Skeletal muscle tissue (tissue), 4 donors: ENCODE measurements around the gene MYO1H. TPM values are rescaled to one million over a fixed set of nuclear protein-coding genes. Genes with fewer than 3 reads are reported as not detected.
A peak's percentile ranks its signal among the peaks of the same experiment; 100 is the strongest.

ENCODE experiments used
- H3K27ac ChIP-seq: one replicate; pipeline ENCODE4 v1.7.0; 2013; ENCODE audit warnings: mild to moderate bottlenecking, low read depth, low read length, inconsistent platforms
- H3K27me3 ChIP-seq, 3 donors: one replicate each; pipeline ENCODE4 v1.7.0; 2013; ENCODE audit warnings: low read length in 3 of 3; ENCODE audit not compliant: control insufficient read depth in 3 of 3, insufficient read depth in 3 of 3
- H3K36me3 ChIP-seq, 3 donors: one replicate each; pipeline ENCODE4 v1.7.0; 2013; ENCODE audit warnings: low read length in 3 of 3; ENCODE audit not compliant: control insufficient read depth in 3 of 3, insufficient read depth in 3 of 3
- H3K4me1 ChIP-seq, 3 donors: one replicate each; pipeline ENCODE4 v1.7.0; 2013; ENCODE audit warnings: low read length in 3 of 3, mild to moderate bottlenecking in 3 of 3; ENCODE audit not compliant: control insufficient read depth in 3 of 3, insufficient read depth in 3 of 3
- H3K4me3 ChIP-seq, 3 donors: one replicate each; pipeline ENCODE4 v1.7.0; 2013; ENCODE audit warnings: low read length in 3 of 3
- H3K9ac ChIP-seq, 3 donors: one replicate each; pipeline ENCODE4 v1.7.0; 2013; ENCODE audit warnings: low read length in 3 of 3, mild to moderate bottlenecking in 3 of 3, moderate library complexity in 2 of 3, low read depth in 1 of 3
- H3K9me3 ChIP-seq, 3 donors: one replicate each; pipeline ENCODE4 v1.7.0; 2013; ENCODE audit warnings: low read length in 3 of 3; ENCODE audit not compliant: control insufficient read depth in 3 of 3
- total RNA-seq: library from RNA; depleted of rRNA; stranded (reverse); fragments of >200 nt; gene quantifications from one replicate; pipeline ENCODE4 v1.2.3, GENCODE V29; 2014
- donor health status: Osteomylitis.

MYO1H gene
- total RNA-seq, 1 donor from 2014 or later: not detected

GRCh38 chr12:109343677-109344076 is 4.0 kb upstream of the MYO1H start:
- Histone ChIP-seq H3K9me3 (peaks cover 0 to 2% (median 0%) of the 10 kb centered on the region in 3 donors), H3K27me3 (no peaks in the 10 kb centered on the region), H3K9ac (no peak overlapping the region), H3K36me3 (no peaks in the 10 kb centered on the region), H3K27ac (no peak overlapping the region), H3K4me3 (no peak overlapping the region), H3K4me1 (no peaks in the 10 kb centered on the region)

GRCh38 chr12:109345428-109345827 is 2.3 kb upstream of the MYO1H start:
- H3K27me3 ChIP-seq: no peaks in the 10 kb centered on the region
- H3K4me3 ChIP-seq: no peak overlapping the region
- no peaks in the 10 kb centered on the region for H3K36me3 ChIP-seq
- no peaks in the 10 kb centered on the region for H3K4me1 ChIP-seq
- H3K9ac ChIP-seq: no peak overlapping the region
- H3K9me3 ChIP-seq: peaks cover 0 to 2% (median 0%) of the 10 kb centered on the region in 3 donors
- H3K27ac ChIP-seq: no peak overlapping the region

GRCh38 chr12:109346920-109347319 is 780 bp upstream of the MYO1H start:
- H3K9ac ChIP-seq: no peak overlapping the region
- no peaks in the 10 kb centered on the region for H3K27me3 ChIP-seq
- no peaks in the 10 kb centered on the region for H3K4me1 ChIP-seq
- peaks cover 0 to 2% (median 0%) of the 10 kb centered on the region in 3 donors for H3K9me3 ChIP-seq
- H3K36me3 ChIP-seq: no peaks in the 10 kb centered on the region
- H3K27ac ChIP-seq: no peak overlapping the region
- no peak overlapping the region for H3K4me3 ChIP-seq

GRCh38 chr12:109352184-109352583 is 4.5 kb downstream of the MYO1H start:
- Histone ChIP-seq H3K27ac (no peak overlapping the region), H3K36me3 (no peaks in the 10 kb centered on the region), H3K9me3 (no peaks in the 10 kb centered on the region), H3K4me1 (no peaks in the 10 kb centered on the region), H3K9ac (no peak overlapping the region), H3K4me3 (no peak overlapping the region), H3K27me3 (peaks cover 0 to 3% (median 0%) of the 10 kb centered on the region in 3 donors)

GRCh38 chr12:109356577-109356976 is 8.9 kb downstream of the MYO1H start:
- Histone ChIP-seq H3K4me1 (no peaks in the 10 kb centered on the region), H3K27me3 (peaks cover 2 to 4% (median 3%) of the 10 kb centered on the region in 3 donors), H3K9ac (no peak overlapping the region), H3K9me3 (no peaks in the 10 kb centered on the region), H3K4me3 (no peak overlapping the region), H3K36me3 (no peaks in the 10 kb centered on the region), H3K27ac (no peak overlapping the region)

GRCh38 chr12:109357032-109357431 is 9.3 kb downstream of the MYO1H start:
- H3K4me1 ChIP-seq: no peaks in the 10 kb centered on the region
- no peak overlapping the region for H3K9ac ChIP-seq
- H3K36me3 ChIP-seq: no peaks in the 10 kb centered on the region
- no peaks in the 10 kb centered on the region for H3K9me3 ChIP-seq
- H3K27me3 ChIP-seq: peaks cover 2 to 4% (median 3%) of the 10 kb centered on the region in 3 donors
- no peak overlapping the region for H3K4me3 ChIP-seq
- H3K27ac ChIP-seq: no peak overlapping the region

GRCh38 chr12:109358154-109358869 is 10.6 kb downstream of the MYO1H start:
- H3K36me3 ChIP-seq: no peaks in the 10 kb centered on the region
- no peaks in the 10 kb centered on the region for H3K9me3 ChIP-seq
- peaks cover 0 to 4% (median 2%) of the 10 kb centered on the region in 3 donors for H3K27me3 ChIP-seq
- H3K4me1 ChIP-seq: no peaks in the 10 kb centered on the region
- no peak overlapping the region for H3K27ac ChIP-seq
- H3K9ac ChIP-seq: peak overlapping the region in 1 of 3 donors; percentile 30
- no peak overlapping the region for H3K4me3 ChIP-seq

GRCh38 chr12:109359131-109359690 is 11.5 kb downstream of the MYO1H start:
- Histone ChIP-seq H3K9me3 (no peaks in the 10 kb centered on the region), H3K9ac (no peak overlapping the region), H3K27ac (no peak overlapping the region), H3K4me3 (no peak overlapping the region), H3K4me1 (no peaks in the 10 kb centered on the region), H3K36me3 (no peaks in the 10 kb centered on the region), H3K27me3 (peaks cover 0 to 7% (median 2%) of the 10 kb centered on the region in 3 donors)

GRCh38 chr12:109369831-109370230 is 22.1 kb downstream of the MYO1H start:
- H3K36me3 ChIP-seq: no peaks in the 10 kb centered on the region
- H3K4me3 ChIP-seq: no peak overlapping the region
- peaks cover 0 to 6% (median 0%) of the 10 kb centered on the region in 3 donors for H3K27me3 ChIP-seq
- no peak overlapping the region for H3K9ac ChIP-seq
- H3K9me3 ChIP-seq: no peaks in the 10 kb centered on the region
- H3K27ac ChIP-seq: no peak overlapping the region
- no peaks in the 10 kb centered on the region for H3K4me1 ChIP-seq

- Histone ChIP-seq H3K4me3 (no peak overlapping the region), H3K36me3 (no peaks in the 10 kb centered on the region), H3K27me3 (peaks cover 0 to 3% (median 2%) of the 10 kb centered on the region in 3 donors), H3K4me1 (no peaks in the 10 kb centered on the region), H3K27ac (no peak overlapping the region), H3K9ac (no peak overlapping the region), H3K9me3 (no peaks in the 10 kb centered on the region)
These were observed 29.5 kb downstream of the MYO1H start for GRCh38 chr12:109377139-109377685.
